ENCODE data around the gene SYT12. TPM values are rescaled to one million over a fixed set of nuclear protein-coding genes. Genes with fewer than 3 reads are reported as not detected.
A peak's percentile ranks its signal among the peaks of the same experiment; 100 is the strongest.

Gene SYT12
- total and polyA plus RNA-seq, 9 of the 15 experiments (the other 6 are each of a cell fraction or from before 2014, with no cell fraction given) = 0.03 to 0.11 (median 0.03) TPM; not detected in 4

GRCh38 chr11:67054346-67054835 lies 31.5 kb downstream of the SYT12 start:
- Histone ChIP-seq H3K79me2 (ENCODE audit: control insufficient read depth, insufficient read depth, low read length) (no peaks in the 10 kb centered on the region), H3K9me3 (replicated peaks; ENCODE audit: control insufficient read depth, insufficient read depth, low read depth, low read length) (no peaks in the 10 kb centered on the region), H3K4me1 (replicated peaks in 1 of 2; ENCODE audit: control insufficient read depth in 2 of 2, insufficient read depth in 2 of 2, low read length in 2 of 2) (peaks cover 26 to 36% of the 10 kb centered on the region in 2 experiments), H3K9ac (ENCODE audit: insufficient read depth in 1 of 2, low read depth in 2 of 2, low read length in 2 of 2) (no peak overlapping the region; a peak in 1 of 4 replicates), H3K36me3 (ENCODE audit: control insufficient read depth, insufficient read depth, low read length) (no peaks in the 10 kb centered on the region), H3K9me1 (ENCODE audit: control insufficient read depth, insufficient read depth, low read length) (no peaks in the 10 kb centered on the region), H3K27me3 (ENCODE audit: control insufficient read depth in 2 of 2, insufficient read depth in 2 of 2, low read length in 2 of 2) (no peaks in the 10 kb centered on the region), H3K27ac (ENCODE audit: extremely low read depth, low read depth, low read length) (no peak overlapping the region), H3K4me2 (ENCODE audit: insufficient read depth, low read length) (no peak overlapping the region), H4K20me1 (replicated peaks; ENCODE audit: control insufficient read depth, insufficient read depth, low read length) (no peaks in the 10 kb centered on the region), H2AFZ (ENCODE audit: low read depth, low read length) (peak overlapping the region; percentile 34; the same call in 1 of the 2 replicates), H3K4me3 (no peak overlapping the region)
- no peak for FAIRE-seq
- in situ Hi-C loops (cut with MboI) (no loop called here), intact Hi-C loops (cut with micrococcal nuclease) (loop anchor here (2.0 kb wide), 1 partner anchor 16 kb away; no protein-coding TSS in a partner anchor)
- ChIA-PET POLR2A (interaction anchor here (0.6 to 1.1 kb wide), 3 partner anchors 17 to 276 kb away, joined by 3 to 4 read pairs (median 3); no protein-coding TSS in a partner anchor), CTCF (ENCODE audit: low intra/inter-chr PET ratio) (interaction anchor here (0.6 to 1.0 kb wide), 2 partner anchors 17 to 263 kb away, joined by 3 to 8 read pairs; no protein-coding TSS in a partner anchor)
- TF ChIP-seq ZNF133 (CRISPR knock-in tag; IDR thresholded peaks at IDR 0.05) (no peak), CREM (IDR thresholded peaks at IDR 0.05; ENCODE audit: low read depth) (peak; percentile 25; the same call in 1 of the 2 replicates)
- DNase-seq (ENCODE audit: extremely low read depth in 1 of 4, low spot score in 3 of 4) = peak in 1 of 4 experiments; percentile 46
- BruUV-seq (replicated peaks) = no TSS peak
- ATAC-seq = peak; percentile 11; the same call in 2 of the 3 replicates
- WGBS (ENCODE audit: insufficient coverage, low coverage, missing lambda C conversion rate) = 29% methylated on average over 7 of the region's 9 CpGs

GRCh38 chr11:67054836-67055523 lies 32.0 kb downstream of the SYT12 start:
- DNase-seq (ENCODE audit: extremely low read depth in 1 of 4, low spot score in 3 of 4) = peak; percentile 71 to 88 (median 83)
- in situ Hi-C loops (cut with MboI) (no loop called here), intact Hi-C loops (cut with micrococcal nuclease) (loop anchor here (2.0 kb wide), 1 partner anchor 16 kb away; no protein-coding TSS in a partner anchor)
- no peaks in the 10 kb centered on the region for H3K36me3 ChIP-seq (ENCODE audit: control insufficient read depth, insufficient read depth, low read length)
- no TSS peak for BruUV-seq (replicated peaks)
- H3K9me1 ChIP-seq (ENCODE audit: control insufficient read depth, insufficient read depth, low read length) = no peaks in the 10 kb centered on the region
- H3K4me2 ChIP-seq (ENCODE audit: insufficient read depth, low read length) = peak overlapping the region; percentile 12; the same call in 1 of the 2 replicates
- H2AFZ ChIP-seq (ENCODE audit: low read depth, low read length) = 0 out of 2 replicates have a peak overlapping the region, but pooled peaks have one; percentile 21
- ChIA-PET CTCF (ENCODE audit: low intra/inter-chr PET ratio) (interaction anchor here (1.0 kb wide), 1 partner anchor 262 kb away, joined by 8 read pairs; no protein-coding TSS in a partner anchor), POLR2A (interaction anchor here (0.6 to 1.5 kb wide), 10 partner anchors 8 to 299 kb away, joined by 3 to 4 read pairs (median 3); partner anchors contain the start of gene POLD4)
- no peaks in the 10 kb centered on the region for H3K9me3 ChIP-seq (replicated peaks; ENCODE audit: control insufficient read depth, insufficient read depth, low read depth, low read length)
- no peaks in the 10 kb centered on the region for H4K20me1 ChIP-seq (replicated peaks; ENCODE audit: control insufficient read depth, insufficient read depth, low read length)
- H3K9ac ChIP-seq (ENCODE audit: insufficient read depth in 1 of 2, low read depth in 2 of 2, low read length in 2 of 2) = peak overlapping the region in 1 of 2 experiments; percentile 76; a peak in 1 of 4 replicates
- H3K27me3 ChIP-seq (ENCODE audit: control insufficient read depth in 2 of 2, insufficient read depth in 2 of 2, low read length in 2 of 2) = no peaks in the 10 kb centered on the region
- no peak overlapping the region for H3K27ac ChIP-seq (ENCODE audit: extremely low read depth, low read depth, low read length)
- H3K4me1 ChIP-seq (replicated peaks in 1 of 2; ENCODE audit: control insufficient read depth in 2 of 2, insufficient read depth in 2 of 2, low read length in 2 of 2) = peaks cover 26 to 40% of the 10 kb centered on the region in 2 experiments
- H3K79me2 ChIP-seq (ENCODE audit: control insufficient read depth, insufficient read depth, low read length) = no peaks in the 10 kb centered on the region
- 22% methylated on average over 10 of the region's 10 CpGs for whole genome bisulfite sequencing (ENCODE audit: insufficient coverage, low coverage, missing lambda C conversion rate)
- ATAC-seq = peak; percentile 69
- H3K4me3 ChIP-seq = no peak overlapping the region
- FAIRE-seq = peak; percentile 73
- TF ChIP-seq ZEB2 (IDR thresholded peaks at IDR 0.05) = 0 out of 2 replicates have a peak, but pooled peaks have one; percentile 25
- peak; percentile 84 for TF ChIP-seq CTBP1 (IDR thresholded peaks at IDR 0.05; ENCODE audit: borderline replicate concordance)
- TF ChIP-seq ESRRA (IDR thresholded peaks at IDR 0.05; ENCODE audit: borderline replicate concordance, low read depth) = peak; percentile 69
- 0 out of 2 replicates have a peak, but pooled peaks have one; percentile 49 for TF ChIP-seq SP1 (CRISPR knock-in tag; IDR thresholded peaks at IDR 0.05)
- no peak for TF ChIP-seq TRIM24 (IDR thresholded peaks at IDR 0.05)
- peak; percentile 61 for TF ChIP-seq EGR1 (conservative IDR thresholded peaks at IDR 0.05)
- TF ChIP-seq RAD51 (IDR thresholded peaks at IDR 0.05; ENCODE audit: borderline replicate concordance, low read depth) = peak; percentile 29; the same call in 1 of the 2 replicates
- peak; percentile 12; the same call in 1 of the 2 replicates for TF ChIP-seq ZNF263 (CRISPR knock-in tag; IDR thresholded peaks at IDR 0.05; ENCODE audit: borderline replicate concordance)
- TF ChIP-seq L3MBTL2 (IDR thresholded peaks at IDR 0.05) = 0 out of 2 replicates have a peak, but pooled peaks have one; percentile 13
- TF ChIP-seq FOSL1 (tag; conservative IDR thresholded peaks at IDR 0.05) = peak; percentile 73
- peak in 1 of 2 experiments; percentile 68; a peak in 2 of 4 replicates for TF ChIP-seq HDAC1 (IDR thresholded peaks at IDR 0.05)
- no peak for TF ChIP-seq CC2D1A (IDR thresholded peaks at IDR 0.05)
- TF ChIP-seq SNIP1 (IDR thresholded peaks at IDR 0.05; ENCODE audit: low read depth) = no peak
- TF ChIP-seq CREM (IDR thresholded peaks at IDR 0.05; ENCODE audit: low read depth) = peak; percentile 76

Data from K562 (cell line).